GM18951 (cell line): Measurements from ENCODE around the gene WFIKKN1.

ENCODE experiments used
- POLR2A ChIP-seq: IDR thresholded peaks from 4 replicates; pipeline ENCODE4 v1.6.1; 2011; ENCODE audit warnings: mild to moderate bottlenecking; ENCODE audit not compliant: insufficient read length, insufficient read depth; ENCODE audit errors: extremely low read depth
- in situ Hi-C: fragments of 300-500 bp; cut with MboI; formaldehyde crosslinking; loops from one replicate; pipeline ENCODE4 v1.12.0; 2022; ENCODE audit warnings: low sequenced_read_pairs, mixed read lengths, inconsistent platforms; ENCODE audit not compliant: unreplicated experiment

WFIKKN1 gene, protein sequence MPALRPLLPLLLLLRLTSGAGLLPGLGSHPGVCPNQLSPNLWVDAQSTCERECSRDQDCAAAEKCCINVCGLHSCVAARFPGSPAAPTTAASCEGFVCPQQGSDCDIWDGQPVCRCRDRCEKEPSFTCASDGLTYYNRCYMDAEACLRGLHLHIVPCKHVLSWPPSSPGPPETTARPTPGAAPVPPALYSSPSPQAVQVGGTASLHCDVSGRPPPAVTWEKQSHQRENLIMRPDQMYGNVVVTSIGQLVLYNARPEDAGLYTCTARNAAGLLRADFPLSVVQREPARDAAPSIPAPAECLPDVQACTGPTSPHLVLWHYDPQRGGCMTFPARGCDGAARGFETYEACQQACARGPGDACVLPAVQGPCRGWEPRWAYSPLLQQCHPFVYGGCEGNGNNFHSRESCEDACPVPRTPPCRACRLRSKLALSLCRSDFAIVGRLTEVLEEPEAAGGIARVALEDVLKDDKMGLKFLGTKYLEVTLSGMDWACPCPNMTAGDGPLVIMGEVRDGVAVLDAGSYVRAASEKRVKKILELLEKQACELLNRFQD

DNA sequence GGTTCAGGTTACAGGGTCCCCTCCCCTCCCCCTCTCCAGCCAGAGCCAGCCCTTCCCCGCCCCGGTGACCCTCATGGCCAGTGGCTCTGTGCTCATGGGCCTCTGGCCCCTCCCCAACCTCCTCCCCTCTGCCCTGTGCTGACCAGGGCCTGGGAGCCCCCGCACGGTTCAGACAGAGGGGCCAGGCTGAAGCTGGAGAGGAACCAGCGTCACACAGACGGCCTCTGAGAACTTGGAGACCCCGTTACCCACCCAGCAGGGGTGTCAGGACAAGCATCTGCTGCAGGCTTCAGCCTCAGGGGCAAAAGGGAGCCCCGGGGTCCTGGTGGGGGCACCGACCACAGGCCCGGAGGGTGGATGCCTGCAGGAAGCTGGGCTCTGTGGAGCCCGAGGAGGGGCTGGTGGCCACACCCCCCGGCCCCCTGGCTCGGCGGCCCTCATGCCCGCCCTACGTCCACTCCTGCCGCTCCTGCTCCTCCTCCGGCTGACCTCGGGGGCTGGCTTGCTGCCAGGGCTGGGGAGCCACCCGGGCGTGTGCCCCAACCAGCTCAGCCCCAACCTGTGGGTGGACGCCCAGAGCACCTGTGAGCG, at the start of gene WFIKKN1:
Gene WFIKKN1, plus strand, starts transcription at position 171 of the 591 bp plus-strand sequence. Its CDS starts 269 bp downstream, at position 440.
- no peak for TF ChIP-seq POLR2A
- in situ Hi-C loops = no loop called here

DNA sequence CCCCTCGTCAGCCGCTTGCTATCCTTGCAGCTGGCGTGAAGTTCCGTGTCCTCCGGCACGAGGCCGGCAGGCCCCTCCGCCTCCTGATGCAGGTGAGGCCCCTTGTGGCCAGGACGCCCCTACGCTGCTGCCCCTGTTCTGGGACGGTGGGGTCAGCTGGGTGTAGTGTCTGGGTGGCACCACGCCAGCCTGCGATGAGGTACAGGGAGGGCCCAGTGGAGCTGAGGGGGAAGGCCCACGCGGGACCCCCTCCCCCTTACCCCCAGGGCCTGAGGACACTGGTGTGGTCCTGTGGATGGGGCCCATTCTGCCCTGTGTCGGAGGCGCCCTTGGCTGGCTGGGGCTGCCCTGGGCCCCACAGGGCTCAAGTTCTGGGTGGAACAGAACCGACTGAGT, 48.6 kb upstream of the WFIKKN1 start:
- in situ Hi-C loops = no loop called here
- TF ChIP-seq POLR2A = no peak

DNA sequence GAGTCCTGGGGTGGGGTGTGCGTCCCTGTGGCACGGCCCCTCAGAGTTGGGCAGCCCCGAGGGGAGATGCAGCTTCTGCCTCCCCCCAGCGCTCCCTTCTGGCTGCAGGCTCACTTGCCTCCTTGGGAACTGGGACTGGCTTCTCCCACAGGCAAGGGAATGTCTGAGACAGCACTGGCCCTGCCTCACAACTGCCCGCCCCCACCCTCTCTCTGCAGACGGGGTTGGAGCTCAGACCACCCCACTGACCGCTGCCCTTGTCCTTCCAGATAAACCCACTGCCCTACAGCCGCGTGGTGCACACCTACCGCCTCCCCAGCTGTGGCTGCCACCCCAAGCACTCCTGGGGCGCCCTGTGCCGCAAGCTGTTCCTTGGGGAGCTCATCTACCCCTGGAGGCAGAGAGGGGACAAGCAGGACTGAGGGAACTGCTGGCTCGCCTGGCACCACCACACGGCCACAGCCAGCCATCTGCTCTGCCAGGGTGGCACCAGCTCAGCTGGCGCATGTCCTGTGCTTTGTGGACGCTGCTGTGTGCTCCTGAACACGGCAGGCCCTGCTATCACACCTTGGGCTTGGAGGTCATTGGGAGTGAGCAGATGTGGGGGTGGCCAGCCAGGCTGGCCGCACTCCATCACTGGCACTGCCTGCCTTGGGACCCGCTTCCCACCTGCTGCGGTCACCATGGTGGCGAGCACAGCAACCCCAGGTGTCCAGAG, 48.0 kb upstream of the WFIKKN1 start:
- no peak for TF ChIP-seq POLR2A
- in situ Hi-C loops = no loop called here

DNA sequence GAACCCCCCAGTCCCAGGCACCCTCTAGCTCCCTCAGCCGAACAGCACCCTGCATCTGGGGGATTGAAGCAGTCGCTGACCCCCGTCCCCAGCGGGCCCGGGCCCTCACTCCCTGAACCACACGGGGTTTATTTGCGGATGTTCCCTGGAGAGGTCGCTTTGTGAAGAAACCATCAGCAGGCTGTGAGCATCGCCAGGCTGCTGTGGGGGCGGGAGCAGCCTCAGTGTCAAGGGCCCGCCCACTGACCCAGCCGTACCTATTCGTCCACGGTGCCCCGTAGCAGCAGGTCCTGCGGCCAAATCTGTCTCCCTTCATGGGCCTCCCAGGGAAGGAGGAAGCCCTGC, 47.3 kb upstream of the WFIKKN1 start:
- no peak for TF ChIP-seq POLR2A
- in situ Hi-C loops = no loop called here

DNA sequence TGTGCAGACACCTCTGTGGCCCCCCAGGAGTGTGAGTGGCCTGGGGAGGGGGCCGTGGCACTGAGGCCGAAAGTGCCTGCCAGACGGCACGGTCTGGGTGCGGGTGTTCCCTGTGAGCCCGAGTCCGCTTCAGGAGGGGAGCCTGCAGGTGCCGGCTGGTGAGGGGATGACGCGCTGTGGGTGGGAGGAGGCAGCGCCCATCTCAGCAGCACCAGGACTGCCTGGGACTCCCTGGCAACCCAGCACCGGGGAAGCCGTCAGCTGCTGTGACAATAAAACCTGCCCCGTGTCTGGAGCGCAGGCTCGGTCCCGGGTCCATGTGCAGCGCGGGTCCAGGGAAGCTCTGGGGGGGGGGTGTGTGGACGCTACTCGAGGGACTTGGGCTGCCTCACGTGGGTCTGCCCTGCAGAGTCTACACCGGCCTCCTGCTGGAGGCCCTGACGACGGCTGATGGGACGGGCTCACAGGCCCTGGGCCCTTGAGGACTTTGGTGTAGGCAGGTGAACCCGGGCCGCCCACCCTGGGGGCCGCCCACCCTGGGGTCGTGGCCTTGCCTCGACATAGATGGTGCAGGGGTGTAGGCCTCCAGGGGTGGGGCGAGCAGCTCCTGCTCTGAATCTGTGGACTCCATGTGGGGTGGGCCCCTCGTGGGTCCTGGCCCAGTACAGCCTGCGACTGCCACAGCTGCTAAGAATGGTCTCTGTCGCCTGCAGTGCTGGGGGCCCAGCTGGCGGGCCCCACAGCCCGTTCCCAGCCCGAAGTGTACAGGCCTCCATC, 46.8 kb upstream of the WFIKKN1 start:
- in situ Hi-C loops = no loop called here
- TF ChIP-seq POLR2A = no peak

DNA sequence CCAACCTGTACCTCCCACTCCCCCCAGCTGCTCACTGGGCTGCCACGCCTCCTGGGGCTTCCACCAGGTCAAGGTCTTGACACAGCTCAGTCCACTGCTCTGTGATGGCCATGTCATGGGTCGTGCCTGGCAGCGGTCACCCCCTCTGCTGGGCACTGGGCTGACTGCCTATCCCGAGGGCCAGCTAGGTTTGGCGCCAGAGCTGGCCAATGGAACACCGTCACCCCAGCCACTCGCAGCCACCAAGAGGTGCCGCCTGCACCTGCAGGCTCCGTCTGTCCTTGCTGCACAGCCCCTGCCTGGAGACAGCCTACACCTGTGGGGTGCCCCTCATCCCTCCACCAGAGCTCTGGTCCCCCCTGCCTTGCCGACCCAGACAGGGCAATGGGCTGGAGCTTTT, 45.4 kb upstream of the WFIKKN1 start:
- in situ Hi-C loops = no loop called here
- no peak for TF ChIP-seq POLR2A

DNA sequence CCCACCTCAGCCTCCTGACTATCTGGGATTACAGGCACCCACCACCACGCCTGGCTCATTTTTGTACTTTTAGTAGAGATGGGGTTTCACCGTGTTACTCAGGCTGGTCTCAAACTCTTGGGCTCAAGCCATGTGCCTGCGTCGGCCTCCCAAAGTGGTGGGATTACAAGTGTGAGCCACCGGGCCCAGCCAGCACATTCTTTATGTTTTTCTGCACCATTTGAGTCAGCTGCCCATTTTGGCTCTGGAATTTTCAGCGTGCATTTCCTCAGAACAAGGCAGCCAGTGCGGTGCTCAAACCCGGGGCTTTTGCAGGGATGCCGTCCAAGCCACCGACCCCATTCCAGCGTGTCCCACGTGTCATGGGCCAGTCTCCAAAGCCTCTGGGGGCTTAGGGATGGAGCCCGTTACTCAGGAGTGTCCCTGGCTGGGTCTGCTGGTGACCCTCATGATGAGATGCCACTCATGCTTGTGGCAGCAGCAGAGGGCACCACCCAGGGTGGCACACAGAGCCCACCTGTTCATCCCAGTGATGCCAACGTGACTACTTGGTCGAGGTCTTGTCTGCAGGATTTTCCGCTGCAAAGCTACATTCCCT, 44.6 kb upstream of the WFIKKN1 start:
- TF ChIP-seq POLR2A = peak; percentile 6
- in situ Hi-C loops = no loop called here

DNA sequence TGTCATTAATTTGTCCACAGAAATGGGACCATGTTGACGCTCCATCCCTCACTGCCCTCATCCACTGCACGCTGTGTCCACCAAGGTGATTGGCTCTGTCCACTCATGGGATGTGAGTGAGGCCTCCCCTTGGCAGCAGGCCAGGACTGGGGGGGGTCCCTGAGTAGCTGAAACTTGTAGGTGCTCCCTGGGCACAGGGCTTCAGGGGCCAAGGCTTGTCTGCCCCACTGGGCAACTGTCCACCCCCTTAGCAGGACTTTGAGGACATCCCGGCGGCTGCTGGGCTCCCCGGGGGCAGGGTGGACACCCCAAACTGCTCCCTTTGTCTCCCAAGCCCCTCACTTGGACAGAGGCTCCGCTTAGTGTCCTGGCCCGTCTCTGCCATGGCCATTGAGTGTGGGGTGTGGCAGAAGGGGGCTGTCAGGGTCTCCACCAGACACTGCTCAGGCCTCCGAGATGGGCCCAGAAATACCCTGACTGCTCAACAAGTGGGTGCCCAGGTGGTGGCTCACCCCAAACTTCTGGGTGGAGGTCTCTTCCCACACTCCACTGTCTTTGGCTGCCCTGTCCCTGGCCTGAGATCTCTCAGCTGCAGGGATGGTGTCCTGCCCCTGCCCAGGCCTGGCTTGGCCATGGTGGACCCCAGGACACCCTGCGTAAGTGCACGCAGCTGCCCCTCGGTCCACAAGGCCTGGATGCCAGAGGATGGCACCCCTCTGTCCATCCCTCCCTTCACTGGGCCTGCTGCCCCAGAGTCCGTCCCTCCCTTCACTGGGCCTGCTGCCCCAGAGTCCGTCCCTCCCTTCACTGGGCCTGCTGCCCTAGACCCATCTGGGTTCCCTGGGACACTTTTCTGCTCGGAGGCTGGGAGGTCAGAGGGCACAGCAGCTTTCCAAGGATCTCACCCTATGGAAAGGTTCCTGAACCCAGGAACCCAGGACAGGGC, 43.9 kb upstream of the WFIKKN1 start:
- peak; percentile 34 for TF ChIP-seq POLR2A

DNA sequence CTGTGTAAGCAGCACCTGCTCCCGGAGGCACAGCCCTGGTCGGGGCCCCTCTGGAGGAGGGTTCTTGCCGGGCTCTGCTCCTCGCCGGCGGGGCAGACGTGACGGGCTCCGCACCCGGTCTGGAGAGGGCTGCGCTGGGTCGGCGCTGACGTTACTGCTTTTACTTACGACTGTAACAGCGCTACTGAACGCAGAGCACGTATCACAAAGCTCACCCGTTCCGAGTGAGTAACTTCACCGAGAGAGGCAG, 42.2 kb upstream of the WFIKKN1 start:
- no peak for TF ChIP-seq POLR2A
- in situ Hi-C loops = no loop called here

More for the DNA sequence above, 43.9 kb upstream of the WFIKKN1 start:
- in situ Hi-C loops = no loop called here

DNA sequence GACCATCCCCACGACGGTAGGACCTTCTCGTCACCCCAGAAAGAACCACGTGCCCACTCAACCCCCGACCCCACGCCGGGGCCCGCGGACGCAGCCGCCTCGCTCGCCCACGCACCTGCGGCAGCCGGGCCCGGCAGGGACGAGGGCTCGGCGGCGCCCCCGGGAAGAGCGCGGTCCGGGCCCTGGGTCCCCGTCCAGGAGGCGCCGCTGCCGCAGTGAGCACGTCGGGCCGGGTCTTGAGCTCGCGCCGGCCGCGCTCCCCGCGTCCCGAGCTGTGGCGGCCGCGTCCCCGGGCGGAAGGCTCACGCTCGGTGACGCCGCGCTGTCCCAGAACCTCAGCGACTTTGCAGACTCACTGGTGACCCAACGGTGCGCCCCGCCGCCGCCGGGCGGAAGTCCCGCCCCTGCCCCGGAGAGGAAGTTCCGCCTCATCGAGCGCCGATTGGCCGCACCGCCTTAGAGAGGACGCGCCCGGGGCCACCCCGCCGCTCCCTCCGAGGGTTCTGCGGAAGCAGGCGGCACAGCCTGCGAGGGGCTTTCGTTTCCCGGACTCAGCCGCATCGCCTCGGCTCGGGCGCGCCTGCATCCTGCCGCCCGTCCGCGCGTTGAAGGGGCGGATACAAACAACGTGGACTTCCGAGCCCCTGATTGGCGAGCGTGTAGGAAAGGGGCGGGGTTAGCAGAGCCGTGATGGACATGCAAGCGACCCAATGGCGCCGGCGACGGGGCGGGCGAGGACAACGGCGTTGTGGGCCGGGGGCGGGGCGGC, 41.7 kb upstream of the WFIKKN1 start:
- peak; percentile 88 for TF ChIP-seq POLR2A
- in situ Hi-C loops = no loop called here

DNA sequence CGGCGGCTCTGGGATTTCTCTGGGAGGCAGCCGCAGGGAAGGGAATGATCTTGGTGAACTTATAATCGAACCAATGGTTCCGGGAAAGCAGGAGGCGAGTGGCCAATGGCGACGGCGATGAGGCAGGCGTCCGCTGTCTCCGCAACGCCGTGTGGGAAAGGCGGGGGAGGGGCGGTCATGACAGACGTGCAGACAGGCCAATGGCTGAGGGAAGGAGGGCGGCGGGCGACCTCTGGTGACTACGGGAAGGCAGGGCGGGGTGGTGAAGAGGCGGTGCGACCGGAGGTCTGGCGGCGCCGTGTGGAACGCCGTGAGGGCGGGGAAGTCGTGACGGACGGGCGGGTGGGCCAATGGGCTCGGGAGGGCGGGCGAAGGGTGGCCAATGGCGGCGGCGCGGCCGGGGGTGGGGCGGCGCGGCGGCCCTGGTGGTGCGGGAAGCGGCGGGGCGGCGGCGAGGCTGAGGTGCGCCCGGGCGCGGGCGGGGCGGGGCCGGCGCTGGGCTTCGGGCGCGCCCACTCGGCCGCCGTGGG, 41.1 kb upstream of the WFIKKN1 start, which contains the start of gene RAB40C:
Gene RAB40C, plus strand, starts transcription at position 409 of the 530 bp plus-strand sequence. CDS start 226 bp downstream, outside the sequence.
- in situ Hi-C loops = no loop called here
- TF ChIP-seq POLR2A = peak; percentile 48
